ENCODE measurements around the gene CACHD1.
A peak's percentile ranks its signal among the peaks of the same experiment; 100 is the strongest.

CACHD1 gene

GRCh38 chr1:64469977-64470664 is at the start of gene CACHD1:
TSS of gene CACHD1 (plus strand) at chr1:64470129. CDS start at chr1:64470745, 616 bp downstream.
- peak; percentile 70 to 78 for DNase-seq

GRCh38 chr1:64421377-64421776 is 48.6 kb upstream of the CACHD1 start:
- no peak for DNase-seq

- DNase-seq: no peak
Measured at GRCh38 chr1:64423526-64423925, 46.4 kb upstream of the CACHD1 start.

GRCh38 chr1:64424412-64424811 is 45.5 kb upstream of the CACHD1 start:
- no peak for DNase-seq

- no peak for DNase-seq
Measured at GRCh38 chr1:64425521-64425920, 44.4 kb upstream of the CACHD1 start.

GRCh38 chr1:64426681-64427080 is 43.2 kb upstream of the CACHD1 start:
- no peak for DNase-seq

GRCh38 chr1:64427879-64428278 is 42.0 kb upstream of the CACHD1 start:
- no peak for DNase-seq

GRCh38 chr1:64433308-64433707 is 36.6 kb upstream of the CACHD1 start:
- no peak for DNase-seq

GRCh38 chr1:64433747-64434146 is 36.2 kb upstream of the CACHD1 start:
- no peak for DNase-seq

- no peak for DNase-seq
Measured at GRCh38 chr1:64435000-64435399, 34.9 kb upstream of the CACHD1 start.

- no peak for DNase-seq
Measured at GRCh38 chr1:64437453-64437852, 32.5 kb upstream of the CACHD1 start.

GRCh38 chr1:64440183-64440826 is 29.6 kb upstream of the CACHD1 start:
- no peak for DNase-seq

- DNase-seq: no peak
Measured at GRCh38 chr1:64451440-64451839, 18.5 kb upstream of the CACHD1 start.

- DNase-seq: no peak
Measured at GRCh38 chr1:64453688-64454087, 16.2 kb upstream of the CACHD1 start.

- no peak for DNase-seq
Measured at GRCh38 chr1:64458915-64459314, 11.0 kb upstream of the CACHD1 start.

- DNase-seq: no peak
Measured at GRCh38 chr1:64459743-64460142, 10.2 kb upstream of the CACHD1 start.

- no peak for DNase-seq
Measured at GRCh38 chr1:64466033-64466432, 3.9 kb upstream of the CACHD1 start.

GRCh38 chr1:64469116-64469976 is 583 bp upstream of the CACHD1 start:
- peak; percentile 3 to 5 for DNase-seq

- peak in 1 of 2 experiments; percentile 6 for DNase-seq
Measured at GRCh38 chr1:64470665-64471217, 812 bp downstream of the CACHD1 start.

- DNase-seq: peak; percentile 8 to 18
Measured at GRCh38 chr1:64471218-64472039, 1.5 kb downstream of the CACHD1 start.

GRCh38 chr1:64472040-64472376 is 2.1 kb downstream of the CACHD1 start:
- DNase-seq: no peak

- no peak for DNase-seq
Measured at GRCh38 chr1:64472805-64473204, 2.9 kb downstream of the CACHD1 start.

GRCh38 chr1:64473367-64473766 is 3.4 kb downstream of the CACHD1 start:
- DNase-seq: no peak
